ENCODE data around the gene GRK2.
A peak's percentile ranks its signal among the peaks of the same experiment; 100 is the strongest.

The GRK2 gene

DNA sequence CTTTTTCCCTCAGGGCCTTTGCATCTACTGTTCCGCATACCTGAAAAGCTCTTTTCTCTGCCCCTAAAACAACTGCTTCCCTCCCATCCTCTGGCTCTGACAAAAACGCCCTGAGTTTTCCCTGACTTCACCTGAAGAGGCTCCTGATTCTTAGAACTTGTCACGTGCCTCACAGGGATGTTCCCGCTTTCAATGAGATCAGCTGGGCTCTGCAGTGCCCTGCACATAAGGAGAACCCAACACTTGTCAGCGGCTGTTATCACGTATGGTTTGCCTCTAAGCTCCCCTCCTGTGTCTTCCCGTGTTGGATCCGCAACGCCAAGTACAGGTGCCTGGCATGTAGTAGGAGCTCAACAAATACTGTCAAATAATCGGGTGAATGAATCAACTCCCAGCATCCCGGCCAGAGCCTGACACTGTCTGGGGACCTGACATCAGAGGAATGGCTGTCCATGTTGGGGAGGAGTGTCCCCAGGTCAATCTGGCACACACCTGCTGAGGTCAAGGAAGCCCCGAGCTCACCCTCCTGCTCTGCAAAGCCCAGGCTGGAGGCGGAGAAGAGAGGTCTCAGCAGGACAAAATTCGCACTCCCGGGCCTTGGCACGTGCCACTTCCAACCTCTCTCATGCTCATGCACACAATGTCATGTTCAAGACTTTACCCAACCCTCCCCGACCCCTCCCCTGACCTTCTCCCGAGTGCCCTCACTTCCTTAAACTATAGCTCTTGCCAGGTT, 4.2 kb upstream of the GRK2 start:
- DNase-seq (ENCODE audit: insufficient read length, low spot score) (no peak), FAIRE-seq (peak; percentile 28)
- TF ChIP-seq POU2F2 (IDR thresholded peaks at IDR 0.05; ENCODE audit: low read depth, low read length) (no peak), POLR2A (IDR thresholded peaks at IDR 0.05; ENCODE audit: low read depth, low read length) (no peak), TAF1 (IDR thresholded peaks at IDR 0.05; ENCODE audit: low read depth, low read length) (no peak), SPI1 (IDR thresholded peaks at IDR 0.05; ENCODE audit: low read depth, low read length) (no peak), POLR2AphosphoS5 (IDR thresholded peaks at IDR 0.05; ENCODE audit: low read depth, low read length) (no peak), PAX5 (IDR thresholded peaks at IDR 0.05; ENCODE audit: insufficient read depth, low read length, severe bottlenecking) (no peak)

DNA sequence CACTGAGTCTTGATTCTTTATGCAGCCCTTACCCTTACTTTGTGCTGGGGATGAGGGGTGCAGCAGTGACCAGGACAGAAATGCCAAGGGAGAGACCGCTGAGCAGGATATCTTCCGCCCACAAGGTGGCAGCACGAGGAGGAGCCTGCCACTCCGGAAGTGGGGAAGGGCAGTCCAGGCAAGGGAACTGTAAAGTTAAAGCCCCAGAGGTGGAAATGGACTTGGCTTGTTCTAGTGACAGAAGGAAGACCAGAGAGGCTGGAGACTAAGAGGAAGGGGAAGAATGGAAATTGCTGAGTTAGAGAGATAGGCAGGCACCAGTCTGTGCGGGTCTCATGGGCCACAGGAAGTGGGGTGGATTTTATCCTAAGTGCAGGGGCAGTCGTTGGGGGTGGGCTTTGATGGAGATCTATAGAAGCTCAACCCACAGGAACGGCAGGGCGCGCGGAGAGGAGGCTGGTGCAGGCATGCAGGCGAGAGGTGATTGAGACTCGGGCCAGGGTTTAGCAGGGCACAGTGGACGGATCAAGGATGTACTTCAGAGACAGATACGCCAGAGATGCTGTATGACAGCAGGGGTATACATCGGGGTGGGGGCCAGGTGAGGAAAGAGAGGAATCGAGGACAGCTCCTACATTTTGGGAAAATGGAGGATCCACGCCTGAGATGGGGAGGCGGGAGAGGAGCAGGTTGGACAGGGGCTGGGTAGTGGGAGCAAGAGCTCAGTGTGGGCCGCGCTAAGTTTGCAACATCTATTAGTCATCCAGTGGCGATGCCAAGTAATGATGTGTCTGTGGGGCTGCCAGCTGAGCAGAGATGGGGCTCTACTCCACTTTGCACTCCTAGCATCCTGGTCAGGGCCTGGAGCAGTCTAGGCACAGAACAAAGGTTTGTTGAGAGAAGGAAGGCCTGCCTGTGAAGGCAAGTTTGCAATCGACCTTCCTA, 3.3 kb upstream of the GRK2 start:
- FAIRE-seq (peak; percentile 91), DNase-seq (ENCODE audit: insufficient read length, low spot score) (peak; percentile 79)
- no peak for TF ChIP-seq POU2F2 (IDR thresholded peaks at IDR 0.05; ENCODE audit: low read depth, low read length)
- no peak for TF ChIP-seq POLR2AphosphoS5 (IDR thresholded peaks at IDR 0.05; ENCODE audit: low read depth, low read length)
- no peak for TF ChIP-seq POLR2A (IDR thresholded peaks at IDR 0.05; ENCODE audit: low read depth, low read length)
- no peak for TF ChIP-seq PAX5 (IDR thresholded peaks at IDR 0.05; ENCODE audit: insufficient read depth, low read length, severe bottlenecking)
- TF ChIP-seq SPI1 (IDR thresholded peaks at IDR 0.05; ENCODE audit: low read depth, low read length): no peak
- TF ChIP-seq TAF1 (IDR thresholded peaks at IDR 0.05; ENCODE audit: low read depth, low read length): no peak

DNA sequence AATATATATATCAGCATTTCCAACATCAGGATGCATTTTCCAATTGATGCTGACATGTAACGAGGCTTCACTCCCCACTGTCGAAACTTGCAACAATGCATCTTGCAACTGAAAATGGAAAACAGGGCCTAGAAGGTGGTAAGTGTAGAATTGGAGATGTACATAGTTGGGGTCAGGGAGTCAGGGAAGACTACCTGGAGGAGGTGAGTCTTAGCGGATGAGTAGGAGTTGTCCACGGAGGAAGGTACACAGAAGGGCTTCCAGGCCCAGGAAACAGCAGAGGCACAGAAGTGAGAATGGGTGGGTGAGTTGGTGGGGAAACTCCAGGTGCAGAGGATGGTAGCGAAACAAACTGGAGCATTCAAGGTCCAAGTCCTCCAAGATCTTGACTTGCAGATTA, 2.0 kb upstream of the GRK2 start:
- FAIRE-seq: no peak
- no peak for TF ChIP-seq PAX5 (IDR thresholded peaks at IDR 0.05; ENCODE audit: insufficient read depth, low read length, severe bottlenecking)
- TF ChIP-seq POU2F2 (IDR thresholded peaks at IDR 0.05; ENCODE audit: low read depth, low read length): no peak
- TF ChIP-seq SPI1 (IDR thresholded peaks at IDR 0.05; ENCODE audit: low read depth, low read length): no peak
- TF ChIP-seq TAF1 (IDR thresholded peaks at IDR 0.05; ENCODE audit: low read depth, low read length): no peak
- TF ChIP-seq POLR2AphosphoS5 (IDR thresholded peaks at IDR 0.05; ENCODE audit: low read depth, low read length): no peak
- no peak for TF ChIP-seq POLR2A (IDR thresholded peaks at IDR 0.05; ENCODE audit: low read depth, low read length)
- DNase-seq (ENCODE audit: insufficient read length, low spot score): no peak

DNA sequence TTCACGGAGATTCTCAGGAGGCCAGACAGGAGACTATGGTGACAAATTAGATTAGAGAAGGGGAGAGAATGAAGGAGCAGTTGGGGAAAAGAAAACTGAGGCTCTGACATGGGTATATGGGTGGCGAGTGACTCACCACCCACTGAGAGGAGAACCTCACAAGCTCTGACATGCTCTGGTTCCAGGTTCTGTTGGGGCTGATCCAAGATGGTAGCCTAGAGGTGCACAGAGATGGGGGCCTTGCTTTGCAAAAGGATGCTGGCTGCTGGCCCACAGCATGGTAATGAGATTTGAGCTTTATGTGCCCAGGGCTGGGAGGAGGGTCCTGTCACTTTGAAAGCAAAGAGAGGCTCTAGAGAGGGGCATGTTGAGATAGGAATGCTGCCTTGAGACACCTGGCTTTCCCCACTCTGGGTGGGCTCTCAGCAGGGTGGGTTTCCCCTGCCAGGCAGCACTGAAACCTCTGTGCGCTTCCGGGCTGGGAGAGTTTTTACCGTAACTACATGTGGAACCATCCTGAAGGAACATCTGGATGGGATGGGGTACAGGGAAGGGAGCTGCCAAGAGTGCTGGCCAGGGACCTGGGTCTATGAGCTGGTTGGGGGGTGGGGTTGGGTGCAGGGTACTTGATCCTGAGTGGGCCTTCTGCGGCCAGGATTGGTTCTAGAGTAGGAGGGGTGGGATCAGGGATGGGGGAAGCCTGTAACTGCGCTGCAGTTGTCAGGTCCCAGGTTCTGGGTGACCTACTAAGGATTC, 1.2 kb upstream of the GRK2 start:
- no peak for TF ChIP-seq POLR2A (IDR thresholded peaks at IDR 0.05; ENCODE audit: low read depth, low read length)
- no peak for TF ChIP-seq SPI1 (IDR thresholded peaks at IDR 0.05; ENCODE audit: low read depth, low read length)
- TF ChIP-seq POLR2AphosphoS5 (IDR thresholded peaks at IDR 0.05; ENCODE audit: low read depth, low read length): no peak
- no peak for TF ChIP-seq TAF1 (IDR thresholded peaks at IDR 0.05; ENCODE audit: low read depth, low read length)
- no peak for TF ChIP-seq POU2F2 (IDR thresholded peaks at IDR 0.05; ENCODE audit: low read depth, low read length)
- TF ChIP-seq PAX5 (IDR thresholded peaks at IDR 0.05; ENCODE audit: insufficient read depth, low read length, severe bottlenecking): no peak
- FAIRE-seq: no peak
- no peak for DNase-seq (ENCODE audit: insufficient read length, low spot score)

GRCh38 chr11:67265633-67266448, 432 bp upstream of the GRK2 start:
- peak; percentile 82 for FAIRE-seq
- DNase-seq (ENCODE audit: insufficient read length, low spot score): peak; percentile 78
- TF ChIP-seq SPI1 (IDR thresholded peaks at IDR 0.05; ENCODE audit: low read depth, low read length): no peak
- no peak for TF ChIP-seq POLR2A (IDR thresholded peaks at IDR 0.05; ENCODE audit: low read depth, low read length)
- TF ChIP-seq PAX5 (IDR thresholded peaks at IDR 0.05; ENCODE audit: insufficient read depth, low read length, severe bottlenecking): no peak
- no peak for TF ChIP-seq POU2F2 (IDR thresholded peaks at IDR 0.05; ENCODE audit: low read depth, low read length)
- no peak for TF ChIP-seq POLR2AphosphoS5 (IDR thresholded peaks at IDR 0.05; ENCODE audit: low read depth, low read length)
- no peak for TF ChIP-seq TAF1 (IDR thresholded peaks at IDR 0.05; ENCODE audit: low read depth, low read length)

DNA sequence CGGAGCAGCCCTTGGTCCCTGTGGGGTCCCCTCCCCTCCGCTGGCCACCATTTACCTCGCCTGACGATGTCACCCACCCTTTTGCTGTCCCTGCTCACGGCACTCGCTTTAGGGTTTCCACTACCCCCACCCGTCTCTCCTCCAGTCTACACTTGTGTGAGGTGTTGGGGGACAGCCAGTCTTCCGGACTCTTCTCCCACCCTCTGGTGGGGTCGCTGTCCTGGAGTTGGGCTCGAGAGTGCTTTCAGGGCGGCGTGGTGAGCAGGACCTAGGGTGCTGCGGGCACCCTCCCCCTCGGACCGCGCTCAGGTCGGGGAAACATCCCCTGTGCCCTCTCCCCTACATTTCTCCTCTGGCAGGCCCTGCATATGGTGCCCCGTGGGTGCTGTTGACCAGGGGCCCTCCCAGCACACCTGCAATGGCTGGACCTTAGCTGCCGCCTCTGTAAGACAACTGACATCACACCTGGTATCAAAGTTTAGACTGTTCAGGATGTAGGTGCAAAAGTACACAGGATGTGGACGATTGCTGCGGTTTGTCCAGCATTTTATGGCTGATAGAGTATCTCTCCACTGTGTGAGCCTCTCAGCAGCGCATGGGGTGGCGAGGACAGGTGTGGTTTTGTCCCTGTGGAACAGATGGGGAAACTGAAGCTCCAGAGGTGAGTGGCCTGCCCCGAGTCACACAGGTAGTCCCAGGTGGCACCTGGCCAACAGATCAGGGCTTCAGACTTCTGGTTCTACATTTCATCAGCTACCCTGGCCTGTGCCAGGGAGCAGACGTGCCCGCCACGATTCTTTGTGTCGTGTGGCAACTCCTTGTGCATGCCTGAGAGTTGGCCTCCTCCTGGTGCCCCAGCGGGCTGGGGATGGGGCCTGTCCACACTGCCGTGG, 1.2 kb downstream of the GRK2 start:
- TF ChIP-seq TAF1 (IDR thresholded peaks at IDR 0.05; ENCODE audit: low read depth, low read length): 0 out of 2 replicates have a peak, but pooled peaks have one; percentile 6
- no peak for TF ChIP-seq SPI1 (IDR thresholded peaks at IDR 0.05; ENCODE audit: low read depth, low read length)
- no peak for DNase-seq (ENCODE audit: insufficient read length, low spot score)
- no peak for FAIRE-seq

GRCh38 chr11:67268081-67268961, 2.0 kb downstream of the GRK2 start:
- no peak for TF ChIP-seq TAF1 (IDR thresholded peaks at IDR 0.05; ENCODE audit: low read depth, low read length)
- peak; percentile 77 for TF ChIP-seq SPI1 (IDR thresholded peaks at IDR 0.05; ENCODE audit: low read depth, low read length)
- no peak for TF ChIP-seq PAX5 (IDR thresholded peaks at IDR 0.05; ENCODE audit: insufficient read depth, low read length, severe bottlenecking)
- TF ChIP-seq POLR2A (IDR thresholded peaks at IDR 0.05; ENCODE audit: low read depth, low read length): peak; percentile 59
- peak; percentile 9; the same call in 1 of the 2 replicates for TF ChIP-seq POU2F2 (IDR thresholded peaks at IDR 0.05; ENCODE audit: low read depth, low read length)
- TF ChIP-seq POLR2AphosphoS5 (IDR thresholded peaks at IDR 0.05; ENCODE audit: low read depth, low read length): no peak
- FAIRE-seq (peak; percentile 94), DNase-seq (ENCODE audit: insufficient read length, low spot score) (peak; percentile 78)
